Osteoblast (primary cell): ENCODE data around the gene SGMS2. TPM values are rescaled to one million over a fixed set of nuclear protein-coding genes. Genes with fewer than 3 reads are reported as not detected.

Experiments used
- DNase-seq: peaks from one replicate; pipeline ENCODE4 v3.0.0; 2011; ENCODE audit warnings: low spot score, mixed read lengths; ENCODE audit not compliant: insufficient read length; ENCODE audit errors: missing footprints
- H2AFZ ChIP-seq: 2 replicates; pipeline ENCODE4 v1.6.0; 2011; ENCODE audit warnings: mild to moderate bottlenecking, low read length
- H3K27ac ChIP-seq: 2 replicates; pipeline ENCODE4 v1.5.1; 2011; ENCODE audit warnings: mild to moderate bottlenecking, low read depth, low read length, moderate library complexity
- H3K27me3 ChIP-seq: 2 replicates; pipeline ENCODE4 v1.6.0; 2012; ENCODE audit warnings: mild to moderate bottlenecking, control low read depth, inconsistent platforms, low read length, moderate library complexity; ENCODE audit not compliant: insufficient read depth
- H3K36me3 ChIP-seq: 2 replicates; pipeline ENCODE4 v1.5.1; 2011; ENCODE audit warnings: mild to moderate bottlenecking, low read length, control low read depth, moderate library complexity; ENCODE audit not compliant: insufficient read depth
- H3K4me1 ChIP-seq: 2 replicates; pipeline ENCODE4 v1.5.1; 2011; ENCODE audit warnings: mild to moderate bottlenecking, low read length, control low read depth, moderate library complexity; ENCODE audit not compliant: insufficient read depth
- H3K4me2 ChIP-seq: 2 replicates; pipeline ENCODE4 v1.6.0; 2011; ENCODE audit warnings: mild to moderate bottlenecking, low read length; ENCODE audit not compliant: insufficient read depth
- H3K4me3 ChIP-seq: fragments of 200-600 bp; sonication (generic); 3 replicates; pipeline ENCODE4 v1.5.1; 2012; ENCODE audit warnings: mild to moderate bottlenecking, low read length, inconsistent platforms; ENCODE audit not compliant: insufficient read depth
- H3K79me2 ChIP-seq: 2 replicates; pipeline ENCODE4 v1.6.0; 2012; ENCODE audit warnings: mild to moderate bottlenecking, low read length, control low read depth, inconsistent platforms; ENCODE audit not compliant: insufficient read depth
- H3K9me3 ChIP-seq: 2 replicates; pipeline ENCODE4 v1.5.1; 2011; ENCODE audit warnings: low read depth, low read length, control low read depth
- H4K20me1 ChIP-seq: 2 replicates; pipeline ENCODE4 v1.6.0; 2012; ENCODE audit warnings: mild to moderate bottlenecking, low read length, control low read depth; ENCODE audit not compliant: insufficient read depth
- CTCF ChIP-seq: IDR thresholded peaks from 2 replicates; pipeline ENCODE4 v1.5.1; 2011; ENCODE audit warnings: mild to moderate bottlenecking, low read depth, low read length, moderate library complexity; ENCODE audit errors: extremely low read depth
- total RNA-seq: library from RNA; depleted of rRNA; stranded (reverse); fragments of >200 nt; gene quantifications from 2 replicates; pipeline ENCODE4 v1.2.3, GENCODE V29; 2012

The SGMS2 gene
- total RNA-seq, 1 donor = 148 TPM

- H3K79me2 ChIP-seq = no peaks in the 10 kb centered on the region
- no peak overlapping the region for H3K4me2 ChIP-seq
- no peaks in the 10 kb centered on the region for H4K20me1 ChIP-seq
- H3K36me3 ChIP-seq = no peaks in the 10 kb centered on the region
- no peak for DNase-seq
- no peaks in the 10 kb centered on the region for H3K9me3 ChIP-seq
- no peak overlapping the region for H3K4me3 ChIP-seq
- H3K4me1 ChIP-seq = no peaks in the 10 kb centered on the region
- no peak overlapping the region for H3K27ac ChIP-seq
- TF ChIP-seq CTCF = no peak
- H2AFZ ChIP-seq = no peak overlapping the region
- H3K27me3 ChIP-seq = no peaks in the 10 kb centered on the region
Observed at GRCh38 chr4:107876099-107876498, 51.4 kb downstream of the SGMS2 start.

GRCh38 chr4:107877361-107877760 is 52.6 kb downstream of the SGMS2 start:
- no peak for TF ChIP-seq CTCF
- no peak for DNase-seq
- Histone ChIP-seq H3K36me3 (no peaks in the 10 kb centered on the region), H3K79me2 (no peaks in the 10 kb centered on the region), H3K4me3 (no peak overlapping the region), H3K4me2 (no peak overlapping the region), H3K4me1 (no peaks in the 10 kb centered on the region), H2AFZ (no peak overlapping the region), H3K27ac (no peak overlapping the region), H3K27me3 (no peaks in the 10 kb centered on the region), H4K20me1 (no peaks in the 10 kb centered on the region), H3K9me3 (no peaks in the 10 kb centered on the region)

GRCh38 chr4:107885865-107886264 is 61.1 kb downstream of the SGMS2 start:
- Histone ChIP-seq H2AFZ (no peak overlapping the region), H3K79me2 (no peaks in the 10 kb centered on the region), H4K20me1 (no peaks in the 10 kb centered on the region), H3K36me3 (no peaks in the 10 kb centered on the region), H3K4me2 (no peak overlapping the region), H3K27me3 (no peaks in the 10 kb centered on the region), H3K4me1 (no peaks in the 10 kb centered on the region), H3K9me3 (no peaks in the 10 kb centered on the region), H3K4me3 (no peak overlapping the region), H3K27ac (no peak overlapping the region)
- TF ChIP-seq CTCF = no peak
- no peak for DNase-seq

GRCh38 chr4:107888237-107888636 is 63.5 kb downstream of the SGMS2 start:
- Histone ChIP-seq H3K9me3 (no peaks in the 10 kb centered on the region), H4K20me1 (peaks cover 2% of the 10 kb centered on the region), H3K4me1 (no peaks in the 10 kb centered on the region), H2AFZ (no peak overlapping the region), H3K27me3 (no peaks in the 10 kb centered on the region), H3K79me2 (peaks cover 2% of the 10 kb centered on the region), H3K36me3 (no peaks in the 10 kb centered on the region), H3K4me3 (no peak overlapping the region), H3K4me2 (no peak overlapping the region), H3K27ac (no peak overlapping the region)
- DNase-seq = no peak
- no peak for TF ChIP-seq CTCF
